ENCODE data around the gene GRPEL1. TPM values are rescaled to one million over a fixed set of nuclear protein-coding genes. Genes with fewer than 3 reads are reported as not detected.
A peak's percentile ranks its signal among the peaks of the same experiment; 100 is the strongest.

The GRPEL1 gene
- total RNA-seq (10 to 100 TPM; 55.6 to 58.6 TPM), total RNA-seq (31.8 to 367 (median 65.8) reads per million in 172 experiments)
- polyA plus RNA-seq (2013, experiment 1 of 2) = 26.9 TPM
- polyA plus RNA-seq (2013, experiment 2 of 2) = 29.5 TPM

GRCh38 chr4:7067452-7068278, at the start of gene GRPEL1:
Gene GRPEL1 (minus strand): TSS chr4:7068064. CDS start chr4:7068032, 32 bp downstream.
- Mint-ChIP-seq H3K9me3 (no peaks in the 10 kb centered on the region), H3K4me3 (peak within 1 kb of the TSS; percentile 97), H3K27ac (peak within 1 kb of the TSS; percentile 93), H3K36me3 (ENCODE audit: low read depth) (peaks cover 38% of the 10 kb centered on the region), H3K27me3 (no peaks in the 10 kb centered on the region), H3K4me1 (ENCODE audit: low read depth) (peaks cover 60% of the 10 kb centered on the region)
- peaks cover 26% of the 10 kb centered on the region for H3K36me3 ChIP-seq (ENCODE audit: insufficient read depth, low read length)
- CTCF ChIA-PET = interaction anchor here (0.9 to 5.2 kb wide), 6 partner anchors 25 to 347 kb away, joined by 4 to 55 read pairs (median 6); partner anchors contain the start of gene TADA2B
- peaks cover 45% of the 10 kb centered on the region for H3K4me1 ChIP-seq (ENCODE audit: insufficient read depth, low read length)
- peak within 1 kb of the TSS; percentile 76 for H3K4me3 ChIP-seq (ENCODE audit: low read length)
- DNase-seq = peak; percentile 100
- H3K27ac ChIP-seq (ENCODE audit: low read depth in 1 of 2, low read length in 2 of 2) = peak within 1 kb of the TSS; percentile 71 to 78
- H3K27me3 ChIP-seq (ENCODE audit: control insufficient read depth in 1 of 2, insufficient read depth in 2 of 2, low read length in 2 of 2) = no peaks in the 10 kb centered on the region
- TF ChIP-seq CTCF (IDR thresholded peaks at IDR 0.05) = no peak
- peak; percentile 88 for ATAC-seq (ENCODE audit: poor library complexity)
- POLR2A ChIA-PET = interaction anchor here (0.5 to 5.1 kb wide), 33 partner anchors 10 to 454 kb away, joined by 3 to 156 read pairs (median 5); partner anchors contain the start of genes BLOC1S4, KIAA0232, MRFAP1 and MRFAP1L1
- no peaks in the 10 kb centered on the region for H3K9me3 ChIP-seq (ENCODE audit: control insufficient read depth in 1 of 2, insufficient read depth in 1 of 2, low read length in 2 of 2)
- intact Hi-C loops (cut with DNase I, micrococcal nuclease) = loop anchor here (1.0 to 2.0 kb wide), 4 partner anchors 80 to 427 kb away; partner anchors contain the start of genes BLOC1S4 (in 1 of the 2), KIAA0232 (in 1 of the 2) and MRFAP1 (in 1 of the 2)

- CTCF ChIA-PET = no interaction called here
- ATAC-seq (ENCODE audit: poor library complexity) = no peak
- TF ChIP-seq CTCF (IDR thresholded peaks at IDR 0.05) = no peak
Measured at GRCh38 chr4:7116705-7117104, 48.8 kb upstream of the GRPEL1 start.

GRCh38 chr4:7115557-7116340, 47.9 kb upstream of the GRPEL1 start:
- no peak overlapping the region for H3K27ac Mint-ChIP-seq
- intact Hi-C loops (cut with DNase I, micrococcal nuclease) = no loop called here
- no peak for TF ChIP-seq CTCF (IDR thresholded peaks at IDR 0.05)
- Histone ChIP-seq H3K4me1 (ENCODE audit: insufficient read depth, low read length) (no peaks in the 10 kb centered on the region), H3K27me3 (ENCODE audit: control insufficient read depth in 1 of 2, insufficient read depth in 2 of 2, low read length in 2 of 2) (peaks cover 6% of the 10 kb centered on the region in 2 experiments), H3K36me3 (ENCODE audit: insufficient read depth, low read length) (no peaks in the 10 kb centered on the region), H3K9me3 (ENCODE audit: control insufficient read depth in 1 of 2, insufficient read depth in 1 of 2, low read length in 2 of 2) (peaks cover 0 to 32% of the 10 kb centered on the region in 2 experiments), H3K4me3 (ENCODE audit: low read length) (no peak overlapping the region), H3K27ac (ENCODE audit: low read depth in 1 of 2, low read length in 2 of 2) (no peak overlapping the region)
- H3K27me3 Mint-ChIP-seq = peaks cover 31% of the 10 kb centered on the region
- ChIA-PET CTCF (no interaction called here), POLR2A (no interaction called here)
- no peak overlapping the region for H3K4me3 Mint-ChIP-seq
- ATAC-seq (ENCODE audit: poor library complexity) = no peak
- no peaks in the 10 kb centered on the region for H3K4me1 Mint-ChIP-seq (ENCODE audit: low read depth)
- DNase-seq = no peak
- peaks cover 7% of the 10 kb centered on the region for H3K9me3 Mint-ChIP-seq
- H3K36me3 Mint-ChIP-seq (ENCODE audit: low read depth) = no peaks in the 10 kb centered on the region

More at GRCh38 chr4:7116705-7117104, 48.8 kb upstream of the GRPEL1 start:
- H3K27me3 Mint-ChIP-seq = peaks cover 35% of the 10 kb centered on the region
- DNase-seq = no peak
- Histone ChIP-seq H3K9me3 (ENCODE audit: control insufficient read depth in 1 of 2, insufficient read depth in 1 of 2, low read length in 2 of 2) (peaks cover 0 to 26% of the 10 kb centered on the region in 2 experiments), H3K27ac (ENCODE audit: low read depth in 1 of 2, low read length in 2 of 2) (no peak overlapping the region), H3K36me3 (ENCODE audit: insufficient read depth, low read length) (no peaks in the 10 kb centered on the region), H3K4me1 (ENCODE audit: insufficient read depth, low read length) (no peaks in the 10 kb centered on the region), H3K4me3 (ENCODE audit: low read length) (no peak overlapping the region), H3K27me3 (ENCODE audit: control insufficient read depth in 1 of 2, insufficient read depth in 2 of 2, low read length in 2 of 2) (peaks cover 6% of the 10 kb centered on the region in 2 experiments)
- no peak overlapping the region for H3K4me3 Mint-ChIP-seq
- POLR2A ChIA-PET = no interaction called here
- H3K4me1 Mint-ChIP-seq (ENCODE audit: low read depth) = no peaks in the 10 kb centered on the region
- intact Hi-C loops (cut with DNase I, micrococcal nuclease) = no loop called here
- H3K9me3 Mint-ChIP-seq = peaks cover 7% of the 10 kb centered on the region
- H3K27ac Mint-ChIP-seq = no peak overlapping the region
- H3K36me3 Mint-ChIP-seq (ENCODE audit: low read depth) = no peaks in the 10 kb centered on the region

Measured in CD4-positive, alpha-beta T cell (primary cell).